Epithelial cell of esophagus (primary cell): ENCODE results near the gene BIRC6.
A peak's percentile ranks its signal among the peaks of the same experiment; 100 is the strongest.

Experiments
- DNase-seq: peaks from one replicate; pipeline ENCODE4 v3.0.0; 2010; ENCODE audit warnings: low read depth
- H3K4me3 ChIP-seq: 2 replicates; pipeline ENCODE4 v1.5.1; 2011; ENCODE audit warnings: mild to moderate bottlenecking, low read length, control low read depth
- CTCF ChIP-seq: IDR thresholded peaks from 2 replicates; pipeline ENCODE4 v1.5.1; 2011; ENCODE audit warnings: low read depth, mild to moderate bottlenecking, low read length, control low read depth, inconsistent platforms; ENCODE audit not compliant: insufficient read depth; ENCODE audit errors: missing control alignments

Gene BIRC6

GRCh38 chr2:32404691-32405090 lies 47.9 kb downstream of the BIRC6 start:
- DNase-seq: no peak
- no peak overlapping the region for H3K4me3 ChIP-seq
- TF ChIP-seq CTCF: no peak

GRCh38 chr2:32416519-32416918 lies 59.7 kb downstream of the BIRC6 start:
- no peak for TF ChIP-seq CTCF
- no peak for DNase-seq
- no peak overlapping the region for H3K4me3 ChIP-seq

DNA sequence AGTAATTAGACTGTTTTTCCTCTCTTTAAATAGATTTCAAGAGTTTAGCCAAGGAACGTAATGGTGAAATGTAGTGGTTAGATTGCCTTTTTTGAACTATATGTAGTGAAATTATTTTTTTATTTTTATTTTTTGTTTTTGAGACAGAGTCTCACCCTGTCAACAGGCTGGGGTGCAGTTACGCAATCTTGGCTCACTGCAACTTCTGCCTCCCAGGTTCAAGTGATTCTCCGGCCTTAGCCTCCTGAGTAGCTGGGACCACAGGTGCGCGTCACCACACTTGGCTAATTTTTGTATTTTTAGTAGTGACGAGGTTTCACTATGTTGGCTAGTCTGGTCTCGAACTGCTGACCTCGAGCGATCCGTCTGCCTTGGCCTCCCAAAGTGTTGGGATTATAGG lies 60.8 kb downstream of the BIRC6 start:
- TF ChIP-seq CTCF: no peak
- H3K4me3 ChIP-seq: no peak overlapping the region
- no peak for DNase-seq

DNA sequence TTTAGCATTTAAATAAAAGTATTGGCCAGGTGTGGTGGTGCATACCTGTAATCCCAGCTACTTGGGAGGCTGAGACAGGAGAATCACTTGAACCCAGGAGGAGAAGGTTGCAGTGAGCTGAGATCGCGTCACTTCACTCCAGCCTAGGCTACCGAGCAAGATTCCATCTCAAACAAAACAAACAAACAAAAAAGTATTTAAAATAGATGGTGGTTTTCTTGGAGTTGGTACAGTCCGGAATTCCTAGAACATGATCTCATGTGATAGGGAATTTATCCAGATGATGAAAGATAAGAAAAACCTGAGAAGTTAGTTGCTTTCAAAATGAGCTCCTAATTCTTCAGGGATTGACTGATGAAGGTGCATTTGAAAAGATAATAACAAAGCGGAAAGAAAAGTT lies 62.0 kb downstream of the BIRC6 start:
- TF ChIP-seq CTCF: no peak
- DNase-seq: peak; percentile 34
- no peak overlapping the region for H3K4me3 ChIP-seq

DNA sequence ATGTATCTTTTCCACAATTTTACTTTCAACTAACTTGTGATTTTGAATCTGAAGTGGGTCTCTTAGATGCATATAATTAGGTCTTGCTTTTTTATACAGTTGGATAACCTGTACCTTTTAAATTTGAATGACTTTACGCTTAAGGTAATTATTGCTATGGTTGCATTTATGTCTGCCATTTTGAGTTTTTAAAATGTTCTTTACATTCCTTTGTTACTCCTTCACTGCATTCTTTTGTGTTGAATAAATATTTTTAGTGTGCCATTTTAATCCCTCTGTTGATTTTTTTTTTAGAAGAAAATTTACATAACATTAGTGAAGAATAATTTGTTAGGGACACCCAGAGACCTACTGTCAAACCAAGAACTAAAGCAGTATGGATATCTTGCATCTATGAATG lies 65.3 kb downstream of the BIRC6 start:
- no peak overlapping the region for H3K4me3 ChIP-seq
- no peak for DNase-seq
- TF ChIP-seq CTCF: no peak

DNA sequence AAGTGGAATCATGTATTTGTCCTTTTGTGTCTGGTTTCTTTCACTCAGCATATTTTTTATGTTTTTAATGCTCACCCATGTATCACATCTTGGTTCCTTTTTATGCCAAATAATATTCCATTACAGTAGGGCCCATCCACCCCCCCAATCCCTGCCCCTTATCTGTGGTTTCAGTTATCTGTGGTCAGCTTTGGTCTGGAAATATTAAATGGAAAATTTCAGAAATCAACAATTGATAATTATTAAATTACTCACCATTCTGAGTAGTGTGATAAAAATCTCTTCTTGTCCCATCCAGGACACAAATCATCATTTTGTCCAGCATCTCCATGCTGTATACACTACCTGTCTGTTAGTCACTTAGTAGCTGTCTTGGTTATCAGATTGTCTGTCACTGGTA lies 66.7 kb downstream of the BIRC6 start:
- H3K4me3 ChIP-seq: no peak overlapping the region
- TF ChIP-seq CTCF: no peak
- DNase-seq: no peak

GRCh38 chr2:32424739-32425138 lies 67.9 kb downstream of the BIRC6 start:
- no peak for DNase-seq
- no peak for TF ChIP-seq CTCF
- H3K4me3 ChIP-seq: no peak overlapping the region
